GM18867 (cell line): ENCODE data around the gene CLMP.
A peak's percentile ranks its signal among the peaks of the same experiment; 100 is the strongest.
"Not testable (repeated sequence)": the region's sequence is repeated elsewhere in the genome, so short reads cannot be mapped to it uniquely, and the experiment has no call there.

ENCODE experiments used
- ATAC-seq: cut with Tn5 transposase; IDR thresholded peaks from one replicate; pipeline ENCODE4 v1.9.1; 2021; ENCODE audit warnings: mild to moderate bottlenecking, moderate library complexity; ENCODE audit not compliant: unreplicated experiment

The CLMP gene

GRCh38 chr11:123088896-123089295 is 106.2 kb downstream of the CLMP start:
- not testable (repeated sequence) for ATAC-seq

- ATAC-seq, result peak; percentile 95
These were observed 107.4 kb downstream of the CLMP start for GRCh38 chr11:123087657-123088056.

GRCh38 chr11:123086305-123086704 is 108.7 kb downstream of the CLMP start:
- no peak for ATAC-seq

- no peak for ATAC-seq
These were observed 109.6 kb downstream of the CLMP start for GRCh38 chr11:123085497-123085896.

GRCh38 chr11:123084454-123084853 is 110.6 kb downstream of the CLMP start:
- no peak for ATAC-seq

- no peak for ATAC-seq
These were observed 111.4 kb downstream of the CLMP start for GRCh38 chr11:123083623-123084029.

GRCh38 chr11:123082977-123083376 is 112.1 kb downstream of the CLMP start:
- no peak for ATAC-seq

- no peak for ATAC-seq
These were observed 115.0 kb downstream of the CLMP start for GRCh38 chr11:123080015-123080414.

GRCh38 chr11:123076484-123076883 is 118.6 kb downstream of the CLMP start:
- no peak for ATAC-seq

GRCh38 chr11:123073343-123074057 is 121.5 kb downstream of the CLMP start:
- ATAC-seq, result no peak

- no peak for ATAC-seq
These were observed 122.3 kb downstream of the CLMP start for GRCh38 chr11:123072762-123073161.

GRCh38 chr11:123072332-123072761 is 122.7 kb downstream of the CLMP start:
- ATAC-seq, result no peak

GRCh38 chr11:123069908-123070821 is 124.9 kb downstream of the CLMP start:
- peak; percentile 64 for ATAC-seq

GRCh38 chr11:123065621-123066020 is 129.4 kb downstream of the CLMP start:
- no peak for ATAC-seq

GRCh38 chr11:123063826-123064657 is 131.0 kb downstream of the CLMP start:
- no peak for ATAC-seq

GRCh38 chr11:123062892-123063825 is 131.9 kb downstream of the CLMP start:
- peak; percentile 8 for ATAC-seq

GRCh38 chr11:123062158-123062891 is 132.7 kb downstream of the CLMP start:
- peak; percentile 89 for ATAC-seq

GRCh38 chr11:123061403-123062157 is 133.5 kb downstream of the CLMP start, which contains the start of gene HSPA8:
TSS of gene HSPA8 (minus strand) at chr11:123062136. CDS start at chr11:123061324, 812 bp downstream.
- ATAC-seq, result no peak
